Stimulated activated naive CD8-positive, alpha-beta T cell treated with anti-CD3 and anti-CD28 coated beads, Interleukin-15, Interleukin-2, amounts not matched to agents 100 ng/mL and 50 ng/mL, for 24 hours (primary cell): ENCODE results near the gene ADARB1.

Experiments used
- H3K27ac Mint-ChIP-seq: one replicate; pipeline ENCODE4 v1.8.0; 2021; ENCODE audit warnings: mild to moderate bottlenecking, mixed read lengths
- H3K27me3 Mint-ChIP-seq: one replicate; pipeline ENCODE4 v1.8.0; 2021; ENCODE audit warnings: mixed read lengths
- H3K36me3 Mint-ChIP-seq: one replicate; pipeline ENCODE4 v1.8.0; 2021; ENCODE audit warnings: low read depth, mixed read lengths
- H3K4me1 Mint-ChIP-seq: one replicate; pipeline ENCODE4 v1.8.0; 2021; ENCODE audit warnings: low read depth, mixed read lengths
- H3K4me3 Mint-ChIP-seq: one replicate; pipeline ENCODE4 v1.8.0; 2021; ENCODE audit warnings: mild to moderate bottlenecking, mixed read lengths
- H3K9me3 Mint-ChIP-seq: one replicate; pipeline ENCODE4 v1.8.0; 2021; ENCODE audit warnings: mixed read lengths

ADARB1 gene

GRCh38 chr21:45034556-45035476 lies 39.6 kb upstream of the ADARB1 start:
- Mint-ChIP-seq H3K9me3 (peaks cover 15% of the 10 kb centered on the region), H3K27ac (no peak overlapping the region), H3K4me3 (no peak overlapping the region), H3K27me3 (peaks cover 13% of the 10 kb centered on the region), H3K36me3 (peaks cover 4% of the 10 kb centered on the region), H3K4me1 (peaks cover 5% of the 10 kb centered on the region)

- peaks cover 11% of the 10 kb centered on the region for H3K27me3 Mint-ChIP-seq
- peaks cover 15% of the 10 kb centered on the region for H3K9me3 Mint-ChIP-seq
- no peak overlapping the region for H3K4me3 Mint-ChIP-seq
- peaks cover 5% of the 10 kb centered on the region for H3K4me1 Mint-ChIP-seq
- H3K36me3 Mint-ChIP-seq = peaks cover 4% of the 10 kb centered on the region
- no peak overlapping the region for H3K27ac Mint-ChIP-seq
These were observed 38.9 kb upstream of the ADARB1 start for GRCh38 chr21:45035477-45035848.

GRCh38 chr21:45036630-45037029 lies 37.8 kb upstream of the ADARB1 start:
- Mint-ChIP-seq H3K36me3 (peaks cover 4% of the 10 kb centered on the region), H3K27me3 (peaks cover 6% of the 10 kb centered on the region), H3K9me3 (peaks cover 15% of the 10 kb centered on the region), H3K27ac (no peak overlapping the region), H3K4me3 (no peak overlapping the region), H3K4me1 (peaks cover 5% of the 10 kb centered on the region)

- Mint-ChIP-seq H3K4me1 (peaks cover 5% of the 10 kb centered on the region), H3K9me3 (peaks cover 15% of the 10 kb centered on the region), H3K36me3 (peaks cover 4% of the 10 kb centered on the region), H3K4me3 (no peak overlapping the region), H3K27ac (no peak overlapping the region), H3K27me3 (peaks cover 10% of the 10 kb centered on the region)
These were observed 36.4 kb upstream of the ADARB1 start for GRCh38 chr21:45037986-45038385.

GRCh38 chr21:45039317-45040156 lies 34.8 kb upstream of the ADARB1 start:
- H3K4me3 Mint-ChIP-seq = no peak overlapping the region
- peaks cover 12% of the 10 kb centered on the region for H3K27me3 Mint-ChIP-seq
- H3K36me3 Mint-ChIP-seq = peaks cover 4% of the 10 kb centered on the region
- H3K4me1 Mint-ChIP-seq = peaks cover 5% of the 10 kb centered on the region
- H3K9me3 Mint-ChIP-seq = peaks cover 15% of the 10 kb centered on the region
- no peak overlapping the region for H3K27ac Mint-ChIP-seq

GRCh38 chr21:45040157-45040711 lies 34.1 kb upstream of the ADARB1 start:
- H3K27me3 Mint-ChIP-seq = peaks cover 19% of the 10 kb centered on the region
- H3K4me3 Mint-ChIP-seq = no peak overlapping the region
- H3K4me1 Mint-ChIP-seq = peaks cover 5% of the 10 kb centered on the region
- H3K27ac Mint-ChIP-seq = no peak overlapping the region
- H3K9me3 Mint-ChIP-seq = peaks cover 15% of the 10 kb centered on the region
- peaks cover 4% of the 10 kb centered on the region for H3K36me3 Mint-ChIP-seq

GRCh38 chr21:45040739-45041138 lies 33.6 kb upstream of the ADARB1 start:
- Mint-ChIP-seq H3K4me3 (no peak overlapping the region), H3K4me1 (peaks cover 5% of the 10 kb centered on the region)

GRCh38 chr21:45041351-45041805 lies 33.0 kb upstream of the ADARB1 start:
- Mint-ChIP-seq H3K36me3 (no peaks in the 10 kb centered on the region), H3K27me3 (peaks cover 19% of the 10 kb centered on the region), H3K27ac (no peak overlapping the region), H3K4me3 (no peak overlapping the region), H3K4me1 (peaks cover 5% of the 10 kb centered on the region), H3K9me3 (peaks cover 9% of the 10 kb centered on the region)

More at GRCh38 chr21:45040739-45041138, 33.6 kb upstream of the ADARB1 start:
- Mint-ChIP-seq H3K9me3 (peaks cover 12% of the 10 kb centered on the region), H3K27ac (no peak overlapping the region), H3K36me3 (peaks cover 4% of the 10 kb centered on the region), H3K27me3 (peaks cover 19% of the 10 kb centered on the region)

GRCh38 chr21:45041984-45042663 lies 32.3 kb upstream of the ADARB1 start:
- no peak overlapping the region for H3K4me3 Mint-ChIP-seq
- peaks cover 4% of the 10 kb centered on the region for H3K36me3 Mint-ChIP-seq

GRCh38 chr21:45042664-45043161 lies 31.7 kb upstream of the ADARB1 start:
- no peak overlapping the region for H3K27ac Mint-ChIP-seq
- H3K9me3 Mint-ChIP-seq = peaks cover 11% of the 10 kb centered on the region

More at GRCh38 chr21:45041984-45042663, 32.3 kb upstream of the ADARB1 start:
- peaks cover 9% of the 10 kb centered on the region for H3K9me3 Mint-ChIP-seq
- H3K4me1 Mint-ChIP-seq = peaks cover 5% of the 10 kb centered on the region
- peak overlapping the region; percentile 19 for H3K27ac Mint-ChIP-seq
- peaks cover 18% of the 10 kb centered on the region for H3K27me3 Mint-ChIP-seq

GRCh38 chr21:45043541-45044020 lies 30.8 kb upstream of the ADARB1 start:
- Mint-ChIP-seq H3K9me3 (peaks cover 11% of the 10 kb centered on the region), H3K4me1 (peaks cover 5% of the 10 kb centered on the region), H3K4me3 (no peak overlapping the region), H3K27me3 (peaks cover 21% of the 10 kb centered on the region), H3K36me3 (peaks cover 6% of the 10 kb centered on the region), H3K27ac (no peak overlapping the region)

More at GRCh38 chr21:45042664-45043161, 31.7 kb upstream of the ADARB1 start:
- H3K36me3 Mint-ChIP-seq = peaks cover 6% of the 10 kb centered on the region
- no peak overlapping the region for H3K4me3 Mint-ChIP-seq
- peaks cover 5% of the 10 kb centered on the region for H3K4me1 Mint-ChIP-seq
- H3K27me3 Mint-ChIP-seq = peaks cover 21% of the 10 kb centered on the region

- Mint-ChIP-seq H3K4me3 (no peak overlapping the region), H3K36me3 (peaks cover 6% of the 10 kb centered on the region), H3K27ac (no peak overlapping the region), H3K9me3 (peaks cover 11% of the 10 kb centered on the region), H3K27me3 (peaks cover 26% of the 10 kb centered on the region), H3K4me1 (no peaks in the 10 kb centered on the region)
These were observed 28.9 kb upstream of the ADARB1 start for GRCh38 chr21:45045481-45045880.

- H3K27ac Mint-ChIP-seq = no peak overlapping the region
- peaks cover 24% of the 10 kb centered on the region for H3K27me3 Mint-ChIP-seq
- H3K4me1 Mint-ChIP-seq = no peaks in the 10 kb centered on the region
- peaks cover 6% of the 10 kb centered on the region for H3K36me3 Mint-ChIP-seq
- no peak overlapping the region for H3K4me3 Mint-ChIP-seq
- peaks cover 11% of the 10 kb centered on the region for H3K9me3 Mint-ChIP-seq
These were observed 27.1 kb upstream of the ADARB1 start for GRCh38 chr21:45047257-45047656.
